Measurements from ENCODE around the gene PLXNA3. TPM values are rescaled to one million over a fixed set of nuclear protein-coding genes. Genes with fewer than 3 reads are reported as not detected.

PLXNA3 gene
- total RNA-seq, 1 experiment from 2014 or later, result 2.3 TPM

DNA sequence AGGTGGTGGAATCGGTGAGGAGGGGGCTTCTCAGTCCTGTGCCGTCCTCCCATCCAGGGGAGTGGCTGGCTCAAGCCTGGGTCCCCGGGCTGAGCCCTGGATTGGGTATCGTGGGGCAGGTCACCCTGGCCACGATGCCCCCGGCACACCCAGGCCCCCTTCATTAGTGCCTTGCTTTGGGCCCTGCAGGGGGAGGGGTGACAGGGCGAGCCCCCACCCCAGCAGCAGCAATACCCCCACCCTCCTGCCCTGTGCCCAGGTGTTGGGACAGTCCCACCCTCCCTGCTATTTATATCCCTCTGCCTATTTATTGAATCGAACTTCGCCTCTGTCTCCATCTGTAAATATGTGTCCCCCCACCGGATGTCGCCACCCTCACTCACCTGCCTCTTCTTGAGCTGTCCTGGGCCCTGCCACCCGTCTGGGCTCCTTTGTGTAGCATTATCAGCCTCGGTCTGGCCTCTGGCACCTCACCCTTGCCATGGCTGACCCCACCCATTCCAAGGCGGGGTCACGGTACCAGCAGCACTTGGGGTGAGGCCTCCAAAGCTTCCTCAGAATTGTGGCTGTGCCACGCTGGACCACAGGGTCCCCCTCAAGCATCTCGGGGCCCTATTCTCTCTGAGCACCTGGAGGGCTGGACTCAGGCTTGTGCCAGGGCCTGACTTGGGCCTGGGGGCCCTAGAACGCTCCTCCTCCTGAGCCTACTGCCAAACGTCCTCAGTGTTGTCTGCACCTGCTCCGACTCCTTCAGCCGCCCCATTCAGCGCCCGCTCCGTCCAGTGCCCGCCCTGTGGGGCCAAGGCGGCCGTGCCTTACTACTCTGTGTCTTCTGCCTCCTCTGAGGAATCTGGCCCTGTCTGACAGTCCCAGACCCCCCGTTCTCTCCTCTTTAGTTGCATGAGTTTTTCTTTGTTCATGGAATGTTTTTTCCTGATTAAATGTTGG, 14.9 kb downstream of the PLXNA3 start:
- DNase-seq, result peak; percentile 66
- Histone ChIP-seq H3K36me3 (replicated peaks; ENCODE audit: control insufficient read depth, insufficient read depth, low read length) (no peaks in the 10 kb centered on the region; the same call in 1 of the 2 replicates), H3K4me3 (ENCODE audit: insufficient read depth, low read depth, low read length) (no peak overlapping the region), H3K27me3 (ENCODE audit: control insufficient read depth, insufficient read depth, low read length) (no peaks in the 10 kb centered on the region)

DNA sequence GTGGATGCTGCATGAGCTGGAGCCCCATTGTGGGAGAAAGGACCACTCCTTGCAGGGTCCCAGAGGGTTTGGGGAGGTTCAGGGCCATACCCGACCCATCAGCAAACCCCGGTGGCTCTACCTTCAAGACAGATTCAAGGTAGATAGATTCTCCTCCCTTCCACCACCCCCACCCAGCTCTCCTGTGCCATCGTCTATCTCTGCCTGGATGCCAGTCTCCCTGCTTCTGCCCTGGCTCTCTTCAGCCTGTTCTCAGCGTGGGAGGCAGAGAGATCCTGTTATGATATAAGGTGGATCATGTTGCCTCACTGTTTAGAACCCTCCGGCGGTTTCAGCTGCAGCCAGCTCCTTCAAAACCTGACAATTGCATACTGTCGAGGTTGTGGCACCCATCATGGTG, 15.6 kb downstream of the PLXNA3 start:
- no peaks in the 10 kb centered on the region; the same call in 1 of the 2 replicates for H3K36me3 ChIP-seq (replicated peaks; ENCODE audit: control insufficient read depth, insufficient read depth, low read length)
- H3K27me3 ChIP-seq (ENCODE audit: control insufficient read depth, insufficient read depth, low read length), result no peaks in the 10 kb centered on the region
- H3K4me3 ChIP-seq (ENCODE audit: insufficient read depth, low read depth, low read length), result no peak overlapping the region
- DNase-seq, result no peak

DNA sequence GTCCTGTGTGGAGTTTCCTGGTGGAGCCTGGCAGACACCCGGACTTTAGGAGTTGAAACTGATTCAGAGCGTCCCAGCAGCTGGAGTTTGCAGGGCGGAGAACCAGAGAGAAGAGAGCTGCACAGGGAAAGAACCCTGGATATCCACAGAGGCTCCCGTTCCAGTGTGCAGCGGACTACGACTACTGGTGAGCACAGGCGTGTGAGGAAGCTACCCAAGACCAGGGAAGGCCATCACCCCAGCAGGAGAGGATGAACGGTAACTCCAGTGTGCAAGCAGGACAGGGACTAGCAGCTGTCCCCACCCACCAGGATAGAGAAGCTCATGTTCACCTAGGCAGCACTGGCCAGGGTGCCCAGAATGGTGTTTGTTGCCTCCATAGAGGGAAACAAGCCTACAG, 18.7 kb downstream of the PLXNA3 start:
- Histone ChIP-seq H3K4me3 (ENCODE audit: insufficient read depth, low read depth, low read length) (no peak overlapping the region), H3K36me3 (replicated peaks; ENCODE audit: control insufficient read depth, insufficient read depth, low read length) (no peaks in the 10 kb centered on the region), H3K27me3 (ENCODE audit: control insufficient read depth, insufficient read depth, low read length) (no peaks in the 10 kb centered on the region)
- DNase-seq, result no peak

DNA sequence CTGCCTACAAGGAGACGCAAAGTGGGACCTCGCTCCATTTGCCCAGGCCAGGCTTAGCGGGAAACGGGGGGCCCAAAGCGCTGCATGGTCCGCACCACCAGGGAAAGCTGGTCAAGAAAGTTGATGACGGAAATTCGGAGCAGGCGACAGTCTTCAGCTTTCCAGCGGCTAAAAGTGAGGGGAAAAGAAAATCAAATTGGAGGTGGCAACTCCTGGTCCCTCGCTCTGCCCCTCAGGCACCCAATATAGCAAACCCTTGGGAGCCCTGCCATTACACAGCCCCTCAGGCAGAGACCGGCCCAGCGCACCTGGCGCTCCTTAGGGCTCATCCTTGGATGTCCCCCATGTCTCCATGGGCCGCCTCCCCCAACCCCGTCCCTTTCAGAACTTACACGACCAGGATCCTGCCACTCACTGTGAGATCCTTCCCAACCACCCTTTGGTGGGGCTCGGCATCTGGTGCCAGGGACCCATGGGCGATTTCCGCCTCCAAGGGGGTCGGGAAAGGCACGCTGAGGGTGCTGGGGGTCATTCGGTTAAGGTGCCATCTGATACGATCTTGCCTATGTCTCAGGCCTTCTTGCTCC, 19.9 kb downstream of the PLXNA3 start:
- Histone ChIP-seq H3K27me3 (ENCODE audit: control insufficient read depth, insufficient read depth, low read length) (no peaks in the 10 kb centered on the region), H3K36me3 (replicated peaks; ENCODE audit: control insufficient read depth, insufficient read depth, low read length) (no peaks in the 10 kb centered on the region), H3K4me3 (ENCODE audit: insufficient read depth, low read depth, low read length) (peak overlapping the region; percentile 53)
- peak; percentile 58 for DNase-seq

DNA sequence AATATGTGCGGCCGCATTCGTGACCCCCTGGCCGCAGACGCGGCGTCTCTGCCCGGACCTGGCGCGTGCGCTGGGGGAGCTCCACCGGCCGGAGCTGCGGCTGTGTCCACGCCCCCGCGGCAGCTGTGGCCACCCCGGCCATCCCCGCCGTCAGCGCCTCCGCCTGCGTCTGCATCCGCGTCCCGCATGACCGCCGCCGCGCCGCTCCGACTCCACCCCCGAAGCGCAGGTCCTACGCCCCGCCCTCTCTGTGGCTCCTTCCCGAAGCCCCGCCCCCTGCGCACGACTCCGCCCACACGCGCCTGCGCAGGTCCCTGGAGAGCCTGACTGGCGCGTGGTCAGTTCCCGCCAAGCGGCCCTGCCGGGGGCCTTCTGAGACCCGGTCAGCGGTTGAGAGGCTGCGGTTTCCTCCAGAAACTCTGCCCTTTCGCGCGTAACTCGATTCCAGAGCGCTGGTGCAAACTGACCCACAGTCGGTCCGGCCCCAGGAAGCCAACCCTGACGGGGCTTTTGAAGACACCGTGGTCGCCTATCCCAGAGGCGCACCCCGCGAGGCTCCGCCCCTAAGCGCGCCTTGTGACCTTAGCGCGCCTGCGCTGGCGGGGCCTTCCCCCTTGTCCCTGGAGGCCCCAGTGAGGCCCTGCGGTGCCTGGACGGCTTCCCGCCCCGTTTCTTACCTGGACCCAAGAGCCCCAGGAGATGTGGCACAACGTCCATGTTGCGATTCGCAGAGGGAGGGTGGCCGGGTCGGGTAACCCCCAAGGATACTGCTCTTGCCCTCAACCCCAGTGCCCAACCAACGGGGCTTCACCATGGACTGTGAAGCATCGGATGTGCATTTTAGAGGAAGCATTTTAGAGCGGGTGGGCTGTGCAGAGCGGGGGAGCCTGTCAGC, 20.9 kb downstream of the PLXNA3 start, which contains the start of gene LAGE3:
TSS of gene LAGE3 (minus strand) at position 554 of the 895 bp plus-strand sequence. CDS start at position 188, 366 bp downstream.
- Histone ChIP-seq H3K4me3 (ENCODE audit: insufficient read depth, low read depth, low read length) (peak within 1 kb of the TSS; percentile 53), H3K27me3 (ENCODE audit: control insufficient read depth, insufficient read depth, low read length) (no peaks in the 10 kb centered on the region), H3K36me3 (replicated peaks; ENCODE audit: control insufficient read depth, insufficient read depth, low read length) (no peaks in the 10 kb centered on the region)
- DNase-seq, result peak; percentile 97

DNA sequence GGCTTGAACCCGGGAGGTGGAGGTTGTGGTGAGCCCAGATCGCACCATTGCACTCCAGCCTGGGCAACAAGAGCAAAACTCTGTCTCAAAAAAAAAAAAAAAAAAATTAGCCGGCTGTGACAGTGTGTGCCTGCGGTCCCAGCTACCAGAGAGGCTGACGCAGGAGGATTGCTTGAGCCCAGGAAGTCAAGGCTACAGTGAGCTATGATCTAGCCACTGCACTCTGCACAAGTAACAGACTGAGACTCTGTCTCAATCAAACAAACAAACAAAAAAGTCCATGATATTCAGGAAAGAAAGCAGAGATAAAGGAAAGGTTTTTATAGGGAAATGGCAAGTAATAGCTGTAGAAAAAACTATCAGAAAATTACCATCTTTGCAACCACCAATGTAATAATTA, 23.1 kb downstream of the PLXNA3 start:
- H3K27me3 ChIP-seq (ENCODE audit: control insufficient read depth, insufficient read depth, low read length), result no peaks in the 10 kb centered on the region
- peaks cover 2% of the 10 kb centered on the region; the same call in 1 of the 2 replicates for H3K36me3 ChIP-seq (replicated peaks; ENCODE audit: control insufficient read depth, insufficient read depth, low read length)
- DNase-seq, result no peak
- no peak overlapping the region for H3K4me3 ChIP-seq (ENCODE audit: insufficient read depth, low read depth, low read length)

DNA sequence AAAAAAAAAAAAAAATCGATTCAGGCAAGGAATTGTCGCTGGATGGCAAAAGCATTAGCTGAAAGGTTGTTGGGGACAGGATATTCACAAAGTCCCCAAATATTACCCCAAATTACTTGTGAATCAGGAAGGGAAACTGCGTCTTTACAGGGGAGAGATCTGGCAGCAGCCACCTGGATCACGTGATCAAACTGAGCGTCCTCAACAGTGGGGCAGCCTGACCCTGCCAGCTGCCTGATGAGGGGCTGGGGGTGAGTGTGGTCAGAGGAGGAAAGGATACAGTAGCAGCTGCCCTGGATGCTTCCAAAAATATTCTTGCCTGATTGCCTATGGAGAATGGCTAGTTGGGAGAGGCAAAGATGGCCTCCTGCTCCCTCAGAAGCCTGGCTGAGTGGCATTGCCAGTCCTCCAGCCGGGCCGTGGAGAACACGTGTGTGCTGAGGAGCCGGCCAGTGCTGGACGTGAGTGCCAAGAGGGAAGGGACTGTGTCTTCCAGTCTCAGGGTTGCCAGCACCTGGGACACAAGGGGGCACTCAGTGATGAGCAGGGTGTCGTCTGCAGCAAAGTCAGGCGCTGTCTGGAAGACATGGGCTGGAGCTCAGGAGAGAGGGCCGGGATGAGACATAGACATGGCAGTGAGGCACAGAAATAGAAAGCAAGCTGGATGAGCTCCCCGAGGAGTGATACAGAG, 24.0 kb downstream of the PLXNA3 start:
- no peak for DNase-seq
- Histone ChIP-seq H3K4me3 (ENCODE audit: insufficient read depth, low read depth, low read length) (no peak overlapping the region), H3K36me3 (replicated peaks; ENCODE audit: control insufficient read depth, insufficient read depth, low read length) (peaks cover 2% of the 10 kb centered on the region; the same call in 1 of the 2 replicates), H3K27me3 (ENCODE audit: control insufficient read depth, insufficient read depth, low read length) (no peaks in the 10 kb centered on the region)

DNA sequence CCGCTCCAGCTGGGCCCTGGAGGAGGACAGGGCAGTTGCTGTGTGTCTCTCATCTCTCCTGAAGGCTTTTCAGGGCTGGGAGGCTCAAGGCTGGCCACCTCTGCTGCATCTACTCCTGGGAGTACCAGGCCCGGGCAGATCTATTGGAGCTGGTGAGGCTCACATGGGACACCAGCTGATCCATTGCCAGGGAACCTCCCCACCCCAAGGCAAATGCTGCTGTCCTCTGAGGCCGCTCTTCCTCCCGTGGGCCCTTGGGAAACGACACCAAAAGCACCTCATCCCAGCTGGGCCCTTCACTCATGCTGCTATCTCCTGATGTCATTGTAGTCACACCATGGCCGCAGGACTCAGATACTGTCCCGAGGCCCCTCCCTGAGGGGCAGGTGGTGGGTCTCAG, 24.7 kb downstream of the PLXNA3 start:
- Histone ChIP-seq H3K27me3 (ENCODE audit: control insufficient read depth, insufficient read depth, low read length) (no peaks in the 10 kb centered on the region), H3K36me3 (replicated peaks; ENCODE audit: control insufficient read depth, insufficient read depth, low read length) (peaks cover 2% of the 10 kb centered on the region; the same call in 1 of the 2 replicates), H3K4me3 (ENCODE audit: insufficient read depth, low read depth, low read length) (no peak overlapping the region)
- DNase-seq, result no peak

DNA sequence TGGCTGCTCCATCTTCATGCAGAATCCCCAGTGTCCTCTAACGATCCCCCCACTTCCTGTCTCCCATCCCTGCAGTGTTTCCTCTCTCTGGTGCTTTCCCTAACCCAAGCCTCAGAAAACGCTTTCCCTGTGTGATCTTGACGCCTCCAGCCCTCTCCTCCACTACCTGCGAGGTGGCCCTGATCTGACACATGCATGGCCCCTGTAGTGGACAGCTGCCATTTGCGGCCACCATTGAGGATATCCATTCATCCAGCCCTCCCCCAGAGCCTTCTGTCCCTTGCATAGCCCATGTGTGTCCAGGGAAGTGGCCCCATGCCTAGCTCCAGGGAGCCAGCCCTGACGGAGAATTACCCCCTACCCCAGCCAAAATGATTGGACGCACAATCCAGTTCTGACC, 25.2 kb downstream of the PLXNA3 start:
- DNase-seq, result no peak
- H3K4me3 ChIP-seq (ENCODE audit: insufficient read depth, low read depth, low read length), result no peak overlapping the region
- no peaks in the 10 kb centered on the region for H3K27me3 ChIP-seq (ENCODE audit: control insufficient read depth, insufficient read depth, low read length)
- peaks cover 2% of the 10 kb centered on the region; the same call in 1 of the 2 replicates for H3K36me3 ChIP-seq (replicated peaks; ENCODE audit: control insufficient read depth, insufficient read depth, low read length)

DNA sequence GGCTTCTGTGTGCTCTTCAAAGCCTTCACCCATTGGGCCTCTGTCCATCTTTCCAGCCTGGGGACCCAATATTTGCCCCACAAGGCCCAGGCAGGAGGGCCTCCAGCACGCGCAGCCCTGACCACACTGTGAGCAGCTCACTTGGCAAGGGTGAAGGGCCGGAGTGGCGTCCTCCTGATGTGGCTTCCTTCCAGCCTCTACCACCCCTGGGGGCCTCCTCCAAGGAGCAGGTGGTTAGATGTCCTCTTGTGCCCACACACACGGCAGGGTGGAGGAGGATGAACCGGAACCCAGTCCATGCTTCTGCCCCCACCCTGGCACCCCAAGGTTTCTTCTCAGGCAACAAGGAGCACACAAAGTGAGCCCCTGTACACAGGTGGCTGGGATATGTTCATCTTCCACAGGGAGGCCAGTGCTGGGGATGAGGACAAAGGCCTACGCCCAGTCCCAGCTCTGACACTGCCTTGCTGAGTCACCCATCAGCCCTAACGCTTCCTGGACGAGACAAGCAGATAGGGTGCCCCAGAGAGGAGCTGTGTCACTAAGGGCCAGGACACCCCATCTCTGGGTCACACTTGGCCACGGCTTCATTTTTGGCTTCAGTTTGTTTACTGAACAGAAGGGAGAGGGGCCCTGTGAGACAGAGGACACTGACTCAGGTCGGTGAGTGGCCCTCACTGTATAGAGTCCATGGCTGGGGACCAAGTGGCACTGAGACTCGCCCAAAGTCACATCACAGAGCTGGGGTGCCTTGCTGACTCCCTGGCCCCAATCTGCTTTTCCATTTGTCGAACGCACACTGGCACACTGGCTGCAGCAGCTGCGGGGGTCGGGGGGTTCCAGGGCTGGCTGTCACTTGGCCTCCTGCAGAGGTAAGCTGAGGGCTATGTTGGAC, 26.4 kb downstream of the PLXNA3 start:
- peaks cover 2% of the 10 kb centered on the region; the same call in 1 of the 2 replicates for H3K36me3 ChIP-seq (replicated peaks; ENCODE audit: control insufficient read depth, insufficient read depth, low read length)
- no peak overlapping the region for H3K4me3 ChIP-seq (ENCODE audit: insufficient read depth, low read depth, low read length)
- DNase-seq, result no peak
- no peaks in the 10 kb centered on the region for H3K27me3 ChIP-seq (ENCODE audit: control insufficient read depth, insufficient read depth, low read length)

DNA sequence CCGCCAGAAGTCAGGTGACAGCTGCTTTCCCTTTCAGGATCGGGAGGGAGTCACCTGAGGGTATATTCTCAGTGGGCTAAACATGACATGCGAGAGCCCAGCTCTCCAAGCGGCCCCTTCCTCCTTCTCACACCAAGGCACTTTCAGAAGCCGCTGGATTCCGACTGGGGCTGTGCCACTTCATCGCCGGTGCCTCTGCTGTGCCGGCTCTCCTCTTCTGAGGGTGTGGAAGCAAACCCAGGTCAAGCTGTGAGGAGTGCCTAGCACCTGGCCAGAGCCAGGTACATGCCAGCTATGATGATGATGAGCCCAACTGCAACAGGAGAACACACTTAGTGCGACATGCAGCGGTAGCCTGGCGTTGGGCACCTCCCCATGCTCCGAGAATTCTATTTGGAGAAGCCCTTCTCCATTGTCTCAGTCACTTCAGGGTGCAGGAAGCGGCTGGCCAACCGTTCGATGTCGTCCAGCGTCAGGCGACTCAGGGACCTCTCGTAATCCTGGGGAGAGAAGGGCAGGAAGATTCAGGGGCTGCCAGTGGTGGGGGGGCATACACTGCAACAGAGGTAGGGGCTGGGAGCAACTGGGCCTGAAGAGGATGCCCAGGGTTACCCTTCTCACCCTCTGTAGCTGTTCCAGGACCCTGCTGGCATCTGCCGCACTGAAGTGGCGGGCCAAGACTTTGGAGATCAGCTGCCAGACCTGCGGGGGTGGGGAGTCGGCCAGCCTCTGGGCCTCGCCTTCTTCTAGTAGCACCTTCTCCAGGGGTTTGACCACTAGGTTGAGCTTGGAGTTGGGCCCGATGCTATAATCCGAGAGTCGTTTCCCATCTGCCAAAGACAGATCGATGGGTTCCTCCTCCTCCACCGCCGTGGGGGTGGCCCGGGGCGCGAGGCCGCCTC, 27.3 kb downstream of the PLXNA3 start:
- H3K36me3 ChIP-seq (replicated peaks; ENCODE audit: control insufficient read depth, insufficient read depth, low read length), result peaks cover 2% of the 10 kb centered on the region; the same call in 1 of the 2 replicates
- H3K27me3 ChIP-seq (ENCODE audit: control insufficient read depth, insufficient read depth, low read length), result no peaks in the 10 kb centered on the region
- no peak for DNase-seq
- peak overlapping the region; percentile 66 for H3K4me3 ChIP-seq (ENCODE audit: insufficient read depth, low read depth, low read length)

DNA sequence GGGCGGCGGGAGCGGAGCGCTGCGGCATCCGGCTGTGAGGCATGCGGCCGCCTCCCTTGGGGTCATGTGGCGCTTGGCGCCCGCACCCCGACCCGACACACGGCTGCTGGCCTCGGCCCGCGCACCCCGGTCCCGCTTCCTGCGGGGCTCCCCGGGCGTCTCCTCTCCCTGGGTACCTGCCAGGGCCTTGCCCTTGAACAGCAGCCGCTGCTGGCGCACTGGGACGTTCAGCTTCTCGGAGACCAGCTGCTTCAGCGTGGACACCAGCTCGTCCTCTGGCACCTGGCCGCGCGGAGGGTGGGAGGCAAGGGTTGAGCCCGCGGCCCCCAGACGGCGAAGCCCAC, 27.9 kb downstream of the PLXNA3 start:
- Histone ChIP-seq H3K4me3 (ENCODE audit: insufficient read depth, low read depth, low read length) (peak overlapping the region; percentile 66), H3K27me3 (ENCODE audit: control insufficient read depth, insufficient read depth, low read length) (no peaks in the 10 kb centered on the region), H3K36me3 (replicated peaks; ENCODE audit: control insufficient read depth, insufficient read depth, low read length) (peaks cover 2% of the 10 kb centered on the region; the same call in 1 of the 2 replicates)
- DNase-seq, result peak; percentile 74

Measured in H7 (cell line).